ENCODE data around the gene GALNT8. TPM values are rescaled to one million over a fixed set of nuclear protein-coding genes. Genes with fewer than 3 reads are reported as not detected.

GALNT8 gene
- total RNA-seq, 4 donors from 2014 or later = 0.29 to 5.8 (median 0.70) TPM; not detected in 1

DNA sequence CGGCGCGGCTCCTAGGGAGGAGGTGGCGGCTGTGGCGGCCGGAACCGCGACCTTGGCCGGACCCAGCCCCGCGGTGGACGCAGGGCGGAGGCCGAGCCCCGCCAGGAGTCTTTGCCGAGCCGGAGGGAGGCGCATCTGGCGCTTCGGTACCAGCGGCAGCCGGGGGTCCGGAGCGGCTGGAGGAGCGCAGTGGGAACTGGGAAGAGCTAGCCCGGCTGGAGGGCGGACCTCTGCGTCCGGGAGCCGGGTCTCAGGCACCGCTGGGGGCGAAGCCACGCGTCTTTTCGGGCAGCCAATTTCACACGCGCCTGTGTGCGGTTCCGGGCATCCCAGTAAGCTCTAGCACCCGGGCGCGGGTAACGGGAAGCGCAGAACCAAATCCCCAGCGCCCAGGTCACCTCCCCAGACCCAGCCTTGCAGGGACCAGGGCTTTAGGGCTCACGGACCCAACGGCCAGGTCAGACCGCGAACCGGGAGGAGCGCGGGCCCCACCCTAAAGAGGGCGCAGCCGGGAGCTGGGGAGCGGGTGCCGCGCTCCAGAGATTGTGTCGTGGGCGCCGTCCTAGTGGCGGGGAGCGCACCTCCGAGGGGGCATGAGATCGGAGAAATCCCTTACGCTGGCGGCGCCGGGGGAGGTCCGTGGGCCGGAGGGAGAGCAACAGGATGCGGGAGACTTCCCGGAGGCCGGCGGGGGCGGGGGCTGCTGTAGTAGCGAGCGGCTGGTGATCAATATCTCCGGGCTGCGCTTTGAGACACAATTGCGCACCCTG is 89.4 kb downstream of the GALNT8 start:
- no peak for DNase-seq

DNA sequence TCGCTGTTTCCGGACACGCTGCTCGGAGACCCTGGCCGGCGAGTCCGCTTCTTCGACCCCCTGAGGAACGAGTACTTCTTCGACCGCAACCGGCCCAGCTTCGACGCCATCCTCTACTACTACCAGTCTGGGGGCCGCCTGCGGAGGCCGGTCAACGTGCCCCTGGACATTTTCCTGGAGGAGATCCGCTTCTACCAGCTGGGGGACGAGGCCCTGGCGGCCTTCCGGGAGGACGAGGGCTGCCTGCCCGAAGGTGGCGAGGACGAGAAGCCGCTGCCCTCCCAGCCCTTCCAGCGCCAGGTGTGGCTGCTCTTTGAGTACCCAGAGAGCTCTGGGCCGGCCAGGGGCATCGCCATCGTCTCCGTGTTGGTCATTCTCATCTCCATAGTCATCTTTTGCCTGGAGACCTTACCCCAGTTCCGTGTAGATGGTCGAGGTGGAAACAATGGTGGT is 90.0 kb downstream of the GALNT8 start:
- intact Hi-C loops (cut with DNase I; ENCODE audit: low total_unique reads) = no loop called here
- H3K27ac ChIP-seq = no peak overlapping the region
- no peak for DNase-seq
- no peak for TF ChIP-seq POLR2A (IDR thresholded peaks at IDR 0.05)
- TF ChIP-seq, protein P1, sequence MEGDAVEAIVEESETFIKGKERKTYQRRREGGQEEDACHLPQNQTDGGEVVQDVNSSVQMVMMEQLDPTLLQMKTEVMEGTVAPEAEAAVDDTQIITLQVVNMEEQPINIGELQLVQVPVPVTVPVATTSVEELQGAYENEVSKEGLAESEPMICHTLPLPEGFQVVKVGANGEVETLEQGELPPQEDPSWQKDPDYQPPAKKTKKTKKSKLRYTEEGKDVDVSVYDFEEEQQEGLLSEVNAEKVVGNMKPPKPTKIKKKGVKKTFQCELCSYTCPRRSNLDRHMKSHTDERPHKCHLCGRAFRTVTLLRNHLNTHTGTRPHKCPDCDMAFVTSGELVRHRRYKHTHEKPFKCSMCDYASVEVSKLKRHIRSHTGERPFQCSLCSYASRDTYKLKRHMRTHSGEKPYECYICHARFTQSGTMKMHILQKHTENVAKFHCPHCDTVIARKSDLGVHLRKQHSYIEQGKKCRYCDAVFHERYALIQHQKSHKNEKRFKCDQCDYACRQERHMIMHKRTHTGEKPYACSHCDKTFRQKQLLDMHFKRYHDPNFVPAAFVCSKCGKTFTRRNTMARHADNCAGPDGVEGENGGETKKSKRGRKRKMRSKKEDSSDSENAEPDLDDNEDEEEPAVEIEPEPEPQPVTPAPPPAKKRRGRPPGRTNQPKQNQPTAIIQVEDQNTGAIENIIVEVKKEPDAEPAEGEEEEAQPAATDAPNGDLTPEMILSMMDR (IDR thresholded peaks at IDR 0.05) = no peak
- peak overlapping the region; percentile 23 to 25 for H3K4me3 ChIP-seq
- H3K4me1 ChIP-seq = peaks cover 0 to 8% of the 10 kb centered on the region in 2 donors
- no peaks in the 10 kb centered on the region for H3K9me3 ChIP-seq
- H3K27me3 ChIP-seq = peaks cover 0 to 6% of the 10 kb centered on the region in 2 donors
- H3K36me3 ChIP-seq = no peaks in the 10 kb centered on the region

More for the DNA sequence above, 89.4 kb downstream of the GALNT8 start:
- Histone ChIP-seq H3K4me1 (peaks cover 0 to 8% of the 10 kb centered on the region in 2 donors), H3K9me3 (no peaks in the 10 kb centered on the region), H3K27ac (no peak overlapping the region), H3K27me3 (peaks cover 0 to 6% of the 10 kb centered on the region in 2 donors), H3K4me3 (peak overlapping the region; percentile 23 to 25), H3K36me3 (no peaks in the 10 kb centered on the region)
- intact Hi-C loops (cut with DNase I; ENCODE audit: low total_unique reads) = no loop called here
- no peak for TF ChIP-seq POLR2A (IDR thresholded peaks at IDR 0.05)
- TF ChIP-seq, protein P1 (IDR thresholded peaks at IDR 0.05) = no peak

DNA sequence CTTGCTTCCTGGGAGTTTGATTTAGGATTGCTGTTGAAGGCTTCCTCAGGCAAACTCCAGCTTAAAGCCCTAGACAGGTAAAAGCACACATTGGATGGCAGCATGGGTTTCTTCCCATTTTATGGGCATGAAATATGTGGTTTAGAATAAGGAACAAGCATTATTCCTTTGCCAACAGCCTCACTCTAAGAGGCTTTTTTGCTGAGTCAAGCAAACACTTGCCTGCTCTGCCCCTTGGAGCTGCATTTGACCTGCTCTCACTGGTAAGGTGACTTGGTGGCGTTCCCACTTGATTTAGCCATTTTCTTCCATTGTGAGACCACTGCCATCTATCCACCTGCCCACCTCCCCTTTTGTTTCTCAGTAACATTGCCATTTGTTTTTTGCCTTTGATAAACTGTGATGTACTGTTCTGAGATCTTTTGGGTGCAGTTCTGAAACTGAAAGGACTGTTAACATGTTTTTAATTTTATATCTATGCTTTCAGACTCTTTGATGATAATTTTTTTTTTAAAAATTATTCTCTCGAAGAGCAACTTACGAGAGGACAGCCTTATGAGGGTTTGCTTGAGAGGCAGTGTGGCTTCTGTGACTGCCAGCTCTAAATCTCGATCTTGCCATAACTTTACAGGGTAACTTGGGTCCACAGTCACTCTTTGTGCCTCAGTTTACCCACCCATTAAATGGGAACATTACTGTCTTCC is 92.6 kb downstream of the GALNT8 start:
- Histone ChIP-seq H3K9me3 (no peaks in the 10 kb centered on the region), H3K4me3 (no peak overlapping the region), H3K27me3 (peaks cover 0 to 6% of the 10 kb centered on the region in 2 donors), H3K27ac (no peak overlapping the region), H3K4me1 (peaks cover 0 to 8% of the 10 kb centered on the region in 2 donors), H3K36me3 (no peaks in the 10 kb centered on the region)
- intact Hi-C loops (cut with DNase I; ENCODE audit: low total_unique reads) = no loop called here
- TF ChIP-seq, protein P1 (IDR thresholded peaks at IDR 0.05) = no peak
- no peak for TF ChIP-seq POLR2A (IDR thresholded peaks at IDR 0.05)
- DNase-seq = no peak

DNA sequence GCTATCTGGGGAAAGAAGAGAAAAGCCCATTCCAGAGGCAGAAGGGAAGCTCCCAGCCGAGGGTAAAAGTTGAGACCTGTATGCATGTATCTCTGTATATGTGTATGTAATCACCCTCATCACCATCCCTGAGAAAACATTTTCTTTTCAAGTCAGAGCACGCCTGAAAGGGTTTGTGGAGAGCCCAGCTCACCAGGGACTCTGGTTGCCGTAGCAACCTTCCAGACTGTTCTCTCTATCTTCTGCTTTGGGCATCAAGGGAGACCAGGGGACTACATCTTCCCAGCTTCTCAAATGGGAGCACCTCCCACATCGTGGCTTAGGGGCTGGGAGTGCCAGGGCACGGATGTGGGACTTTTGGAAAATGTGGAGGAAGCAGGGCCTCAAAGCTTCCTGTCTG is 93.5 kb downstream of the GALNT8 start:
- intact Hi-C loops (cut with DNase I; ENCODE audit: low total_unique reads) = no loop called here
- TF ChIP-seq, protein P1 (IDR thresholded peaks at IDR 0.05) = no peak
- no peak for TF ChIP-seq POLR2A (IDR thresholded peaks at IDR 0.05)
- Histone ChIP-seq H3K27ac (no peak overlapping the region), H3K27me3 (peaks cover 0 to 6% of the 10 kb centered on the region in 2 donors), H3K4me1 (peaks cover 0 to 8% of the 10 kb centered on the region in 2 donors), H3K4me3 (no peak overlapping the region), H3K9me3 (no peaks in the 10 kb centered on the region), H3K36me3 (no peaks in the 10 kb centered on the region)
- DNase-seq = no peak

DNA sequence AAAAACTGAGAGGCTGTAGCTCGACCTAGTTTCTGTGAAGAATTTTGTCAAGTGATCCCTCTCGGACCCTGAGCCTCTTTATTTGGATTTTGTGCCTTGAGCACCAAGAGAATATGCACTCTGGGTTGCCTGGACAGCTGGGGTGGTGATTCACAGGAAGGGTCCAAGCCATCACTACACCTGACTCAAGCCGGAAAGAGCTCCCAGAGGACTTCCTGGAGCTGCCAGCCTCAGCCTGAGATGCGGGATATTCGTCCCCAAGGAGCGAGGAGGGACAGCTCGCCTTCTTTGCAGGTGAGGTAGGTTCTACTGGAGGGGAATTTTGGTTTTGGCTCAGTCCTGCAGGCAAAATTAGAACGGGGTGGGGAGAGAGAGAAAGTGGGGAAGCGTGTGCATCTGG is 94.3 kb downstream of the GALNT8 start:
- no peak for TF ChIP-seq POLR2A (IDR thresholded peaks at IDR 0.05)
- TF ChIP-seq, protein P1 (IDR thresholded peaks at IDR 0.05) = no peak
- Histone ChIP-seq H3K36me3 (no peaks in the 10 kb centered on the region), H3K9me3 (no peaks in the 10 kb centered on the region), H3K27ac (no peak overlapping the region), H3K4me1 (peaks cover 0 to 3% of the 10 kb centered on the region in 2 donors), H3K4me3 (no peak overlapping the region), H3K27me3 (peaks cover 0 to 6% of the 10 kb centered on the region in 2 donors)
- intact Hi-C loops (cut with DNase I; ENCODE audit: low total_unique reads) = no loop called here
- DNase-seq = no peak

Measured in uterus (tissue), 4 donors.